K562 (cell line): Measurements from ENCODE around the gene ECSIT. TPM values are rescaled to one million over a fixed set of nuclear protein-coding genes. Genes with fewer than 3 reads are reported as not detected.

Experiments used
- CBFA2T3 ChIP-seq: fragments of 450-650 bp; IDR thresholded peaks from 2 replicates; pipeline ENCODE4 v1.6.1; 2017
- CBX1 ChIP-seq: sonication (generic); IDR thresholded peaks from 2 replicates; pipeline ENCODE4 v1.6.1; 2016; ENCODE audit warnings: antibody characterized with exemption, low read depth, mild to moderate bottlenecking
- CBX2 ChIP-seq: fragments of 200-600 bp; sonication (generic); IDR thresholded peaks from one replicate; pipeline ENCODE4 v1.6.1; 2012; ENCODE audit warnings: mild to moderate bottlenecking, low read length, inconsistent platforms; ENCODE audit not compliant: insufficient read depth, poor library complexity, severe bottlenecking
- COPS2 ChIP-seq: fragments of 450-650 bp; conservative IDR thresholded peaks from 2 replicates; pipeline ENCODE4 v1.6.1; 2016; ENCODE audit warnings: mild to moderate bottlenecking, moderate library complexity
- DIDO1 ChIP-seq: fragments of 450-650 bp; IDR thresholded peaks from 2 replicates; pipeline ENCODE4 v1.6.1; 2016; ENCODE audit warnings: low read depth, missing biosample characterization, missing genetic modification characterization
- ERF ChIP-seq: fragments of 450-650 bp; formaldehyde crosslinking; IDR thresholded peaks from 2 replicates; pipeline ENCODE4 v1.4.0; 2020; ENCODE audit warnings: mild to moderate bottlenecking, mixed read lengths
- ESRRA ChIP-seq: fragments of 450-650 bp; IDR thresholded peaks from 2 replicates; pipeline ENCODE4 v1.6.1; 2014; ENCODE audit warnings: low read depth, mild to moderate bottlenecking, moderate library complexity, borderline replicate concordance
- GTF2F1 ChIP-seq: IDR thresholded peaks from 2 replicates; pipeline ENCODE4 v1.6.1; 2011; ENCODE audit warnings: low read depth, low read length, improper control_type of control experiment
- HDAC2 ChIP-seq: fragments of 450-650 bp; IDR thresholded peaks from 2 replicates; pipeline ENCODE4 v1.6.1; 2016; ENCODE audit warnings: mild to moderate bottlenecking
- NRF1 ChIP-seq, 2 experiments: fragments of 450-650 bp; IDR thresholded peaks in 1 of 2; conservative IDR thresholded peaks in 1 of 2; 2 replicates each; pipeline ENCODE4 v1.6.1; 2014; ENCODE audit warnings: mild to moderate bottlenecking in 2 of 2
- POLR2G ChIP-seq: fragments of 200-400 bp; formaldehyde crosslinking; IDR thresholded peaks from 2 replicates; pipeline ENCODE4 v1.6.1; 2017; ENCODE audit warnings: low read depth, mild to moderate bottlenecking, antibody characterized with exemption, low read length, moderate library complexity
- RERE ChIP-seq: sonication (generic); formaldehyde crosslinking; IDR thresholded peaks from 2 replicates; pipeline ENCODE4 v1.8.0; 2023; ENCODE audit warnings: missing genetic modification reagents, mild to moderate bottlenecking, borderline replicate concordance
- SAP30 ChIP-seq: fragments of 200-600 bp; sonication (generic); IDR thresholded peaks from 2 replicates; pipeline ENCODE4 v1.6.1; 2012; ENCODE audit warnings: borderline replicate concordance, low read depth, mild to moderate bottlenecking, moderate library complexity, low read length, control low read depth, inconsistent platforms; ENCODE audit not compliant: insufficient read depth, poor library complexity, severe bottlenecking
- SMAD4 ChIP-seq: fragments of 250-450 bp; sonication (Bioruptor Pico); conservative IDR thresholded peaks from 2 replicates; pipeline ENCODE4 v1.8.0; 2021; ENCODE audit warnings: inconsistent platforms, mild to moderate bottlenecking, moderate library complexity
- SMARCA5 ChIP-seq: fragments of 450-650 bp; IDR thresholded peaks from 2 replicates; pipeline ENCODE4 v1.6.1; 2016
- TAF7 ChIP-seq: fragments of 450-650 bp; IDR thresholded peaks from 2 replicates; pipeline ENCODE4 v1.6.1; 2016; ENCODE audit warnings: missing genetic modification characterization, missing compliant biosample characterization
- TAF9B ChIP-seq: fragments of 450-650 bp; IDR thresholded peaks from 2 replicates; pipeline ENCODE4 v1.6.1; 2018; ENCODE audit warnings: mild to moderate bottlenecking; ENCODE audit not compliant: partially characterized antibody
- ZKSCAN3 ChIP-seq: fragments of 250-450 bp; sonication (Bioruptor Pico); IDR thresholded peaks from 2 replicates; pipeline ENCODE4 v1.4.0; 2020
- ZNF217 ChIP-seq: sonication (generic); formaldehyde crosslinking; IDR thresholded peaks from 2 replicates; pipeline ENCODE4 v1.8.0; 2022; ENCODE audit warnings: mild to moderate bottlenecking, missing genetic modification reagents
- ZNF263 ChIP-seq: sonication (generic); formaldehyde crosslinking; IDR thresholded peaks from 2 replicates; pipeline ENCODE4 v1.8.0; 2022; ENCODE audit warnings: mild to moderate bottlenecking, missing genetic modification reagents, borderline replicate concordance
- ZNF316 ChIP-seq: fragments of 450-650 bp; IDR thresholded peaks from 2 replicates; pipeline ENCODE4 v1.6.1; 2016
- ZNF780A ChIP-seq: fragments of 250-450 bp; sonication (Bioruptor Pico); IDR thresholded peaks from 2 replicates; pipeline ENCODE4 v1.5.0; 2021; ENCODE audit warnings: mild to moderate bottlenecking
- polyA plus RNA-seq, 8 experiments: library from polyadenylated mRNA; depleted of rRNA in 4 of 8; stranded (reverse) in 5 of 8; unstranded in 3 of 8; fragments of >200 nt; fragmentation: Nextera tagmentation in 2 of 8; fragmentation: Illumina TruSeq in 1 of 8; extraction: Ambion mirVana in 2 of 8; extraction: Trizol in 1 of 8; gene quantifications; 2 replicates each; pipeline versions ENCODE4 v1.2.1 to v1.2.3, GENCODE V29; 2011 to 2014; ENCODE audit warnings: inconsistent platforms in 1 of 8, missing spikeins in 1 of 8
- total RNA-seq, 7 experiments: library from RNA; depleted of rRNA in 6 of 7; stranded (reverse); fragments of >200 nt in 6 of 7; fragmentation: Illumina TruSeq in 2 of 7; extraction: Trizol in 2 of 7; gene quantifications; 2 replicates each; pipeline versions ENCODE4 v1.2.1 to v1.2.3, GENCODE V29; 2011 to 2021; ENCODE audit warnings: low replicate concordance in 1 of 7
- TF ChIP-seq, protein P1 (sequence below), 2 experiments: fragments of 450-650 bp; conservative IDR thresholded peaks; 2 replicates each; pipeline ENCODE4 v1.6.1; 2017; ENCODE audit warnings: mild to moderate bottlenecking in 2 of 2, moderate library complexity in 2 of 2

Gene ECSIT
- total and polyA plus RNA-seq, 9 of the 15 experiments (the other 6 are each of a cell fraction or from before 2014, with no cell fraction given) = 1.1 to 82.5 (median 43.9) TPM

DNA sequence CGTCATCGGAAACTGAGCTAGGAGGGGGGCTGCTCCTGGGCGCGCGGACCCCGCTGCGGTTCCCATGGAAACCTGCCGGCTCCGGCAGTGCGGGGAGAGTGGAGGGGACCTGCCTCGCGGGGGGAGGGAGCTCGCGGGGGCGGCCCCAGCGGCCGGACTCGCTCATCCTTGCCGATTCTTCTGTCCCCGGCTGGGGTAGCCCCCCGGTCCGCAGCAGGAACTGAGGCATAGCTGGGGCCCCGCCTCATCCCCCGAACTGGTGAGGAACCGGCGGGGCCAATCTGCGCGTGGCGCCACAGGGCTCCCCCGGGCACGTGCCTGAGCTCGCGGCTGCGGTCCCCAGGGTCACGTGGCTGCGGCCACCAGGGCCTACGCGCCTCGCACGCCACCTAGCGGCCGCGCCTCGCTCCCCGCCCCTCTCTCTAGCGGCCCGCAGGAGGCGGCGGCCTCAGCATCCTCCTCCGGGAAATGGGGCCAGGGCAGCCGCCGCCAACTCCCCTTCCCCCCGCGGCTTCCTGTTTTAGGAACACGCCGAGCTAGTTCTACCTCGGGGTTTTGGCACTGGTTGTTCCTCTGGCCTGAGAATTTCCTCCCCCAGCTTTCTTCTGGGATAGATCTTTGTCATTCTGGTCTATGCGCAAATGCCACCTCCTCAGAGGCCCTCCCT is 46.4 kb downstream of the ECSIT start (continued):
- peak; percentile 38 to 48; a peak in 2 of 4 replicates for TF ChIP-seq NRF1 (conservative IDR thresholded peaks at IDR 0.05 in 1 of 2, IDR thresholded peaks at IDR 0.05 in 1 of 2)
- TF ChIP-seq HDAC2 = 0 out of 2 replicates have a peak, but pooled peaks have one; percentile 34
- peak; percentile 56 for TF ChIP-seq POLR2G
- peak; percentile 77 for TF ChIP-seq DIDO1 (tag)
- TF ChIP-seq RERE (CRISPR knock-in tag) = peak; percentile 99
- TF ChIP-seq CBX2 = no peak
- no peak for TF ChIP-seq ZNF316
- peak; percentile 97 for TF ChIP-seq SMARCA5
- TF ChIP-seq TAF7 (tag) = no peak
- peak; percentile 72; the same call in 1 of the 2 replicates for TF ChIP-seq ERF (CRISPR knock-in tag)
- TF ChIP-seq COPS2 = no peak
- 0 out of 2 replicates have a peak, but pooled peaks have one; percentile 69 for TF ChIP-seq ZNF217 (CRISPR knock-in tag)
- 0 out of 2 replicates have a peak, but pooled peaks have one; percentile 18 for TF ChIP-seq ZNF780A (CRISPR knock-in tag)
- peak; percentile 87 for TF ChIP-seq ZNF263 (CRISPR knock-in tag)
- no peak for TF ChIP-seq ZKSCAN3 (CRISPR knock-in tag)
- TF ChIP-seq SMAD4 (CRISPR knock-in tag) = peak; percentile 90
- TF ChIP-seq ESRRA = peak; percentile 92; the same call in 1 of the 2 replicates
- TF ChIP-seq GTF2F1 = 0 out of 2 replicates have a peak, but pooled peaks have one; percentile 52
- TF ChIP-seq, protein P1, sequence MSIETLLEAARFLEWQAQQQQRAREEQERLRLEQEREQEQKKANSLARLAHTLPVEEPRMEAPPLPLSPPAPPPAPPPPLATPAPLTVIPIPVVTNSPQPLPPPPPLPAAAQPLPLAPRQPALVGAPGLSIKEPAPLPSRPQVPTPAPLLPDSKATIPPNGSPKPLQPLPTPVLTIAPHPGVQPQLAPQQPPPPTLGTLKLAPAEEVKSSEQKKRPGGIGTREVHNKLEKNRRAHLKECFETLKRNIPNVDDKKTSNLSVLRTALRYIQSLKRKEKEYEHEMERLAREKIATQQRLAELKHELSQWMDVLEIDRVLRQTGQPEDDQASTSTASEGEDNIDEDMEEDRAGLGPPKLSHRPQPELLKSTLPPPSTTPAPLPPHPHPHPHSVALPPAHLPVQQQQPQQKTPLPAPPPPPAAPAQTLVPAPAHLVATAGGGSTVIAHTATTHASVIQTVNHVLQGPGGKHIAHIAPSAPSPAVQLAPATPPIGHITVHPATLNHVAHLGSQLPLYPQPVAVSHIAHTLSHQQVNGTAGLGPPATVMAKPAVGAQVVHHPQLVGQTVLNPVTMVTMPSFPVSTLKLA (conservative IDR thresholded peaks at IDR 0.05) = peak; percentile 98 to 99
- peak; percentile 96 for TF ChIP-seq CBX1
- no peak for TF ChIP-seq TAF9B
- 0 out of 2 replicates have a peak, but pooled peaks have one; percentile 23 for TF ChIP-seq CBFA2T3
- TF ChIP-seq SAP30 = peak; percentile 64
